C4-2B (cell line): Measurements from ENCODE around the gene SETBP1.

Source experiments
- CTCF ChIP-seq: fragments of 450-650 bp; conservative IDR thresholded peaks from 2 replicates; pipeline ENCODE4 v1.5.1; 2017; ENCODE audit warnings: mild to moderate bottlenecking
- ZFX ChIP-seq: fragments of 450-650 bp; IDR thresholded peaks from 2 replicates; pipeline ENCODE4 v1.6.1; 2017

DNA sequence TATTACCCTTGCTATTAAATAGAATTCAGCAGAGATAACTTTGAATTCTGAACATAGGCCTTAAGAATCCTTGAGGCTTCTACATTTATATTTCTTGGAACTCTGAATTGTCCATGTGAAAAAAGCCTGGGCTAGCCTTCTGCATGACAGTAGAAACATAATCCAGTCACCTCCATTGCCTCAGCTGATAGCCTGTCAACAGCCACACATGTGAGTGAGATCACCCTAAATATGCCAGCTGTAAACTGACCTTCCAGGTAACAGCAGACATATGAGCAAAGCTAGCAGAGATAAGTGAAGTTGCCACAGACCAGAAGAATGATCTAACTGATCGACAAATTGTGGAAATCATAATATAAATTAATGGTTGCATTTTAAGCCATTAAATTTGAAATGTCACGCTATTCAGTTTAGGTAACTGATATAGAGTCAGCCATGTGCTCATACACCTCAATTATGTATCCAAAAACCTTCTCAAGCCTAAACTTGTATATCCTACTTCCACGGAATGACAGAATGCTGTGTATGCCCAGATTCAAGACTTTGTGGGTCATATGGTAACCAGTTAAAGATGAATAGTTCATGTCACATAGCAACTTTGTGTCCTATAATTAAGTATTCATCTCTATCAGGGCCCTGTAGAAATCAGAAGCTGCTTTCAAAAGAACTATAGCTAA is 48.1 kb upstream of the SETBP1 start:
- TF ChIP-seq CTCF (no peak), ZFX (no peak)
